HCT116 (cell line): ENCODE results near the gene TRIM73.
"Not testable (repeated sequence)": the region's sequence is repeated elsewhere in the genome, so short reads cannot be mapped to it uniquely, and the experiment has no call there.

Experiments
- CTCF ChIP-seq, 3 experiments: fragments of 200-600 bp in 1 of 3; sonication (generic) in 1 of 3; IDR thresholded peaks in 2 of 3; conservative IDR thresholded peaks in 1 of 3; 2 replicates each; pipeline ENCODE4 v1.5.1; 2012 to 2017; ENCODE audit warnings: low read depth in 2 of 3, low read length in 2 of 3, antibody characterized with exemption in 1 of 3, borderline replicate concordance in 1 of 3, control low read depth in 1 of 3, mild to moderate bottlenecking in 1 of 3, mixed read lengths in 1 of 3, mixed run types in 1 of 3, moderate library complexity in 1 of 3; ENCODE audit not compliant: insufficient read depth in 1 of 3
- EZH2 ChIP-seq: fragments of 200-600 bp; sonication (generic); IDR thresholded peaks from 2 replicates; pipeline ENCODE4 v1.6.1; 2017; ENCODE audit warnings: antibody characterized with exemption, mixed run types
- JUND ChIP-seq: IDR thresholded peaks from 2 replicates; pipeline ENCODE4 v1.6.1; 2012
- YY1 ChIP-seq: IDR thresholded peaks from 2 replicates; pipeline ENCODE4 v1.6.1; 2011; ENCODE audit warnings: low read length, low read depth, moderate library complexity, mild to moderate bottlenecking; ENCODE audit not compliant: insufficient replicate concordance; ENCODE audit errors: extremely low read depth

- TF ChIP-seq JUND; CTCF (IDR thresholded peaks at IDR 0.05 in 2 of 3, conservative IDR thresholded peaks at IDR 0.05 in 1 of 3; ENCODE audit: borderline replicate concordance in 1 of 3, insufficient read depth in 1 of 3, low read depth in 2 of 3, low read length in 2 of 3); YY1; EZH2: not testable (repeated sequence)
These were observed 47.2 kb downstream of the TRIM73 start for GRCh38 chr7:75442465-75443111.
